Astrocyte (in vitro differentiated cells and primary cell): ENCODE data around the gene MEGF10. TPM values are rescaled to one million over a fixed set of nuclear protein-coding genes. Genes with fewer than 3 reads are reported as not detected.

Experiments used
- DNase-seq: peaks from one replicate; pipeline ENCODE4 v3.0.0-alpha.2; 2010; ENCODE audit warnings: low read depth
- FAIRE-seq: peaks from 2 replicates; lab custom pipeline; 2011; peaks lifted over from hg19 to GRCh38; lab: Jason Lieb, UNC
- H2AFZ ChIP-seq: 2 replicates; pipeline ENCODE4 v1.6.0; 2012; ENCODE audit warnings: low read depth, low read length, inconsistent platforms
- H3K27ac ChIP-seq: 2 replicates; pipeline ENCODE4 v1.5.1; 2011; ENCODE audit warnings: low read depth, low read length, inconsistent platforms
- H3K27me3 ChIP-seq: 2 replicates; pipeline ENCODE4 v1.6.0; 2011; ENCODE audit warnings: low read length, inconsistent platforms; ENCODE audit not compliant: insufficient read depth
- H3K36me3 ChIP-seq: 2 replicates; pipeline ENCODE4 v1.5.1; 2011; ENCODE audit warnings: low read length, inconsistent platforms; ENCODE audit not compliant: insufficient read depth
- H3K4me1 ChIP-seq: 2 replicates; pipeline ENCODE4 v1.5.1; 2011; ENCODE audit warnings: low read length, inconsistent platforms; ENCODE audit not compliant: insufficient read depth
- H3K4me2 ChIP-seq: 2 replicates; pipeline ENCODE4 v1.6.0; 2012; ENCODE audit warnings: low read length, inconsistent platforms
- H3K4me3 ChIP-seq: 2 replicates; pipeline ENCODE4 v1.5.1; 2011; ENCODE audit warnings: low read depth, mild to moderate bottlenecking, low read length, inconsistent platforms; ENCODE audit not compliant: insufficient read depth
- H3K79me2 ChIP-seq: 2 replicates; pipeline ENCODE4 v1.6.0; 2012; ENCODE audit warnings: mild to moderate bottlenecking, low read length, inconsistent platforms; ENCODE audit not compliant: insufficient read depth
- H3K9ac ChIP-seq: 2 replicates; pipeline ENCODE4 v1.6.0; 2012; ENCODE audit warnings: mild to moderate bottlenecking, low read length, inconsistent platforms
- H3K9me3 ChIP-seq: 2 replicates; pipeline ENCODE4 v1.5.1; 2012; ENCODE audit warnings: low read depth, mild to moderate bottlenecking, low read length, inconsistent platforms; ENCODE audit not compliant: insufficient read depth
- H4K20me1 ChIP-seq: 2 replicates; pipeline ENCODE4 v1.6.0; 2012; ENCODE audit warnings: low read length, inconsistent platforms; ENCODE audit not compliant: insufficient read depth
- H3K27ac Mint-ChIP-seq: one replicate; pipeline ENCODE4 v1.8.0; 2021; ENCODE audit warnings: mild to moderate bottlenecking, mixed read lengths; ENCODE audit not compliant: unreplicated experiment
- H3K27me3 Mint-ChIP-seq: one replicate; pipeline ENCODE4 v1.8.0; 2021; ENCODE audit warnings: low read depth, mixed read lengths; ENCODE audit not compliant: unreplicated experiment
- H3K36me3 Mint-ChIP-seq: one replicate; pipeline ENCODE4 v1.8.0; 2021; ENCODE audit warnings: low read depth, mixed read lengths; ENCODE audit not compliant: unreplicated experiment
- H3K4me1 Mint-ChIP-seq: one replicate; pipeline ENCODE4 v1.8.0; 2021; ENCODE audit warnings: low read depth, mixed read lengths; ENCODE audit not compliant: unreplicated experiment
- H3K4me3 Mint-ChIP-seq: one replicate; pipeline ENCODE4 v1.8.0; 2021; ENCODE audit warnings: mild to moderate bottlenecking, moderate library complexity, mixed read lengths; ENCODE audit not compliant: unreplicated experiment
- H3K9me3 Mint-ChIP-seq: one replicate; pipeline ENCODE4 v1.8.0; 2021; ENCODE audit warnings: mild to moderate bottlenecking, mixed read lengths; ENCODE audit not compliant: unreplicated experiment
- CTCF ChIP-seq: IDR thresholded peaks from 2 replicates; pipeline ENCODE4 v1.5.1; 2011; ENCODE audit warnings: low read depth, mild to moderate bottlenecking, inconsistent platforms, low read length, moderate library complexity; ENCODE audit not compliant: insufficient read depth
- EZH2 ChIP-seq: IDR thresholded peaks from 2 replicates; pipeline ENCODE4 v1.6.1; 2012; ENCODE audit warnings: mild to moderate bottlenecking, low read length, inconsistent platforms; ENCODE audit not compliant: insufficient read depth
- total RNA-seq: library from RNA; stranded (reverse); gene quantifications from 2 replicates; pipeline ENCODE4 v1.2.1, GENCODE V29; 2021

Gene MEGF10
- total RNA-seq, 1 donor from 2014 or later = 15.8 TPM

- no peaks in the 10 kb centered on the region for H3K9me3 ChIP-seq
- Mint-ChIP-seq H3K4me1 (peaks cover 22% of the 10 kb centered on the region), H3K27ac (no peak overlapping the region), H3K36me3 (no peaks in the 10 kb centered on the region), H3K27me3 (no peaks in the 10 kb centered on the region), H3K4me3 (no peak overlapping the region), H3K9me3 (no peaks in the 10 kb centered on the region)
- no peak overlapping the region for H3K27ac ChIP-seq
- no peak for TF ChIP-seq CTCF
- no peak for TF ChIP-seq EZH2
- H3K79me2 ChIP-seq = no peaks in the 10 kb centered on the region
- H3K9ac ChIP-seq = no peak overlapping the region
- no peaks in the 10 kb centered on the region for H4K20me1 ChIP-seq
- H3K4me1 ChIP-seq = peaks cover 10% of the 10 kb centered on the region
- no peak overlapping the region for H3K4me2 ChIP-seq
- no peaks in the 10 kb centered on the region for H3K36me3 ChIP-seq
- FAIRE-seq (no peak), DNase-seq (no peak)
- peaks cover 3% of the 10 kb centered on the region for H3K27me3 ChIP-seq
- no peak overlapping the region for H2AFZ ChIP-seq
- H3K4me3 ChIP-seq = no peak overlapping the region
Observed at GRCh38 chr5:127293373-127293772, 2.8 kb downstream of the MEGF10 start.

GRCh38 chr5:127294829-127295228 lies 4.2 kb downstream of the MEGF10 start:
- no peaks in the 10 kb centered on the region for H4K20me1 ChIP-seq
- no peaks in the 10 kb centered on the region for H3K27me3 Mint-ChIP-seq
- no peak for TF ChIP-seq EZH2
- TF ChIP-seq CTCF = no peak
- H3K9me3 ChIP-seq = no peaks in the 10 kb centered on the region
- no peaks in the 10 kb centered on the region for H3K9me3 Mint-ChIP-seq
- H2AFZ ChIP-seq = no peak overlapping the region
- H3K9ac ChIP-seq = no peak overlapping the region
- H3K4me1 Mint-ChIP-seq = peaks cover 27% of the 10 kb centered on the region
- H3K4me3 Mint-ChIP-seq = no peak overlapping the region
- no peak overlapping the region for H3K4me3 ChIP-seq
- H3K4me1 ChIP-seq = peaks cover 10% of the 10 kb centered on the region
- no peaks in the 10 kb centered on the region for H3K79me2 ChIP-seq
- H3K27ac Mint-ChIP-seq = no peak overlapping the region
- peaks cover 3% of the 10 kb centered on the region for H3K27me3 ChIP-seq
- no peak overlapping the region for H3K27ac ChIP-seq
- DNase-seq = no peak
- no peak for FAIRE-seq
- no peak overlapping the region for H3K4me2 ChIP-seq
- H3K36me3 Mint-ChIP-seq = no peaks in the 10 kb centered on the region
- no peaks in the 10 kb centered on the region for H3K36me3 ChIP-seq

- DNase-seq (no peak), FAIRE-seq (no peak)
- peaks cover 10% of the 10 kb centered on the region for H3K4me1 ChIP-seq
- peaks cover 28% of the 10 kb centered on the region for H3K4me1 Mint-ChIP-seq
- H3K27me3 ChIP-seq = peaks cover 3% of the 10 kb centered on the region
- H3K27ac ChIP-seq = no peak overlapping the region
- H3K36me3 ChIP-seq = no peaks in the 10 kb centered on the region
- no peaks in the 10 kb centered on the region for H4K20me1 ChIP-seq
- H2AFZ ChIP-seq = no peak overlapping the region
- H3K9me3 Mint-ChIP-seq = no peaks in the 10 kb centered on the region
- TF ChIP-seq CTCF = no peak
- no peak for TF ChIP-seq EZH2
- H3K4me3 Mint-ChIP-seq = no peak overlapping the region
- H3K36me3 Mint-ChIP-seq = no peaks in the 10 kb centered on the region
- H3K27ac Mint-ChIP-seq = peak overlapping the region; percentile 26
- H3K4me3 ChIP-seq = no peak overlapping the region
- no peaks in the 10 kb centered on the region for H3K27me3 Mint-ChIP-seq
- no peaks in the 10 kb centered on the region for H3K9me3 ChIP-seq
- no peak overlapping the region for H3K4me2 ChIP-seq
- H3K79me2 ChIP-seq = no peaks in the 10 kb centered on the region
- H3K9ac ChIP-seq = no peak overlapping the region
Observed at GRCh38 chr5:127295454-127295853, 4.9 kb downstream of the MEGF10 start.
